Stimulated activated CD8-positive, alpha-beta memory T cell treated with anti-CD3 and anti-CD28 coated beads, Interleukin-15, amount 100 ng/mL, for 1 hour (primary cell): ENCODE data around the gene ZFP62.
A peak's percentile ranks its signal among the peaks of the same experiment; 100 is the strongest.

Source experiments
- DNase-seq: peaks from one replicate; pipeline ENCODE4 v3.0.0-alpha.2; 2020; ENCODE audit warnings: low read depth

Gene ZFP62

GRCh38 chr5:180810210-180810958, 50.7 kb downstream of the ZFP62 start:
- DNase-seq = peak; percentile 92

- DNase-seq = peak; percentile 67
Observed at GRCh38 chr5:180809403-180810209, 51.5 kb downstream of the ZFP62 start.

GRCh38 chr5:180808461-180809000, 52.5 kb downstream of the ZFP62 start:
- DNase-seq = no peak

GRCh38 chr5:180807654-180808414, 53.2 kb downstream of the ZFP62 start:
- DNase-seq = no peak

- no peak for DNase-seq
Observed at GRCh38 chr5:180807046-180807445, 54.0 kb downstream of the ZFP62 start.

- DNase-seq = no peak
Observed at GRCh38 chr5:180806351-180807011, 54.6 kb downstream of the ZFP62 start.

GRCh38 chr5:180804129-180804618, 56.9 kb downstream of the ZFP62 start:
- no peak for DNase-seq

GRCh38 chr5:180803181-180804128, 57.6 kb downstream of the ZFP62 start:
- peak; percentile 70 for DNase-seq

GRCh38 chr5:180802325-180803180, 58.5 kb downstream of the ZFP62 start, which contains the start of gene MGAT1:
Gene MGAT1 (minus strand): TSS chr5:180802806. CDS start chr5:180792971, 9,835 bp downstream.
- peak; percentile 62 for DNase-seq

GRCh38 chr5:180801596-180802324, 59.3 kb downstream of the ZFP62 start:
- no peak for DNase-seq

- no peak for DNase-seq
Observed at GRCh38 chr5:180799902-180800801, 60.9 kb downstream of the ZFP62 start.

- DNase-seq = no peak
Observed at GRCh38 chr5:180799194-180799593, 61.9 kb downstream of the ZFP62 start.

- no peak for DNase-seq
Observed at GRCh38 chr5:180798193-180798592, 62.9 kb downstream of the ZFP62 start.
